ENCODE measurements around the gene P2RY8.
"Not testable (repeated sequence)": the region's sequence is repeated elsewhere in the genome, so short reads cannot be mapped to it uniquely, and the experiment has no call there.

P2RY8 gene

GRCh38 chrX:1537031-1537715, at the start of gene P2RY8:
Gene P2RY8, minus strand, starts transcription at chrX:1537185. Its CDS starts 70,627 bp downstream, at chrX:1466558.
- peak; percentile 51 to 69 (median 56) for DNase-seq (ENCODE audit: low read depth in 2 of 3, low spot score in 2 of 3)

- no peak for DNase-seq (ENCODE audit: low read depth in 2 of 3, low spot score in 2 of 3)
Observed at GRCh38 chrX:1584237-1585011, 47.4 kb upstream of the P2RY8 start.

- peak in 1 of 3 experiments; percentile 29 for DNase-seq (ENCODE audit: low read depth in 2 of 3, low spot score in 2 of 3)
Observed at GRCh38 chrX:1582686-1583437, 45.9 kb upstream of the P2RY8 start.

- DNase-seq (ENCODE audit: low read depth in 2 of 3, low spot score in 2 of 3) = peak; percentile 52 to 79 (median 61)
Observed at GRCh38 chrX:1581132-1581531, 44.1 kb upstream of the P2RY8 start.

GRCh38 chrX:1578511-1579173, 41.7 kb upstream of the P2RY8 start:
- no peak for DNase-seq (ENCODE audit: low read depth in 2 of 3, low spot score in 2 of 3)

GRCh38 chrX:1577845-1578244, 40.9 kb upstream of the P2RY8 start:
- no peak for DNase-seq (ENCODE audit: low read depth in 2 of 3, low spot score in 2 of 3)

- no peak for DNase-seq (ENCODE audit: low read depth in 2 of 3, low spot score in 2 of 3)
Observed at GRCh38 chrX:1576201-1576992, 39.4 kb upstream of the P2RY8 start.

- not testable (repeated sequence) for DNase-seq (ENCODE audit: low read depth in 2 of 3, low spot score in 2 of 3)
Observed at GRCh38 chrX:1574181-1574580, 37.2 kb upstream of the P2RY8 start.

- DNase-seq (ENCODE audit: low read depth in 2 of 3, low spot score in 2 of 3) = no peak
Observed at GRCh38 chrX:1564750-1565683, 28.0 kb upstream of the P2RY8 start.

- DNase-seq (ENCODE audit: low read depth in 2 of 3, low spot score in 2 of 3) = not testable (repeated sequence)
Observed at GRCh38 chrX:1564077-1564476, 27.1 kb upstream of the P2RY8 start.

- no peak for DNase-seq (ENCODE audit: low read depth in 2 of 3, low spot score in 2 of 3)
Observed at GRCh38 chrX:1561164-1561563, 24.2 kb upstream of the P2RY8 start.

- DNase-seq (ENCODE audit: low read depth in 2 of 3, low spot score in 2 of 3) = no peak
Observed at GRCh38 chrX:1558761-1559468, 21.9 kb upstream of the P2RY8 start.

- not testable (repeated sequence) for DNase-seq (ENCODE audit: low read depth in 2 of 3, low spot score in 2 of 3)
Observed at GRCh38 chrX:1557442-1557841, 20.5 kb upstream of the P2RY8 start.

- DNase-seq (ENCODE audit: low read depth in 2 of 3, low spot score in 2 of 3) = no peak
Observed at GRCh38 chrX:1555370-1555769, 18.4 kb upstream of the P2RY8 start.

- no peak for DNase-seq (ENCODE audit: low read depth in 2 of 3, low spot score in 2 of 3)
Observed at GRCh38 chrX:1554469-1555210, 17.7 kb upstream of the P2RY8 start.

GRCh38 chrX:1551959-1552546, 15.1 kb upstream of the P2RY8 start:
- DNase-seq (ENCODE audit: low read depth in 2 of 3, low spot score in 2 of 3) = no peak

- no peak for DNase-seq (ENCODE audit: low read depth in 2 of 3, low spot score in 2 of 3)
Observed at GRCh38 chrX:1546691-1547251, 9.8 kb upstream of the P2RY8 start.

Measured in activated CD8-positive, alpha-beta memory T cell treated with anti-CD3 and anti-CD28 coated beads for 48 hours (primary cell).